ENCODE measurements around the gene CKLF. TPM values are rescaled to one million over a fixed set of nuclear protein-coding genes. Genes with fewer than 3 reads are reported as not detected.

CKLF gene
- total and polyA plus RNA-seq, 2 donors (not counting 1 experiment from before 2014, with no cell fraction given) = 30.4 to 53.6 TPM

GRCh38 chr16:66538910-66539309 lies 13.5 kb upstream of the CKLF start:
- H3K4me1 Mint-ChIP-seq = peaks cover 51% of the 10 kb centered on the region
- H2AFZ ChIP-seq (ENCODE audit: insufficient read depth, low read depth, low read length, poor library complexity, severe bottlenecking) = no peak overlapping the region
- H3K4me2 ChIP-seq (replicated peaks; ENCODE audit: low read depth, low read length, poor library complexity, severe bottlenecking) = no peak overlapping the region
- no peaks in the 10 kb centered on the region for H3K36me3 ChIP-seq (replicated peaks in 1 of 2; ENCODE audit: control extremely low read depth in 1 of 2, control insufficient read depth in 1 of 2, extremely low read depth in 1 of 2, insufficient read depth in 2 of 2, low read length in 1 of 2)
- WGBS (ENCODE audit: insufficient coverage) = 95% methylated on average over 2 of the region's 5 CpGs
- intact Hi-C loops (cut with micrococcal nuclease) = loop anchor here (1.0 kb wide), 2 partner anchors 10 to 14 kb away; no protein-coding TSS in a partner anchor
- H3K79me2 ChIP-seq (ENCODE audit: control insufficient read depth, insufficient read depth, low read length) = no peaks in the 10 kb centered on the region
- no peak for ATAC-seq (ENCODE audit: low read depth)
- H3K4me1 ChIP-seq (ENCODE audit: control insufficient read depth in 2 of 2, insufficient read depth in 2 of 2, low read length in 2 of 2) = peaks cover 29 to 34% of the 10 kb centered on the region in 2 donors
- no peaks in the 10 kb centered on the region for H3K9me3 ChIP-seq (ENCODE audit: control extremely low read depth in 1 of 3, control insufficient read depth in 2 of 3, insufficient read depth in 1 of 3, low read length in 2 of 3)
- H3K27me3 Mint-ChIP-seq = no peaks in the 10 kb centered on the region
- H3K4me3 ChIP-seq (ENCODE audit: control extremely low read depth in 1 of 5, extremely low read depth in 1 of 5, insufficient read depth in 1 of 5, low read depth in 2 of 5, low read length in 4 of 5) = no peak overlapping the region
- H3K9me3 Mint-ChIP-seq (ENCODE audit: insufficient read depth) = no peaks in the 10 kb centered on the region
- no peaks in the 10 kb centered on the region for H3K27me3 ChIP-seq (replicated peaks in 1 of 4; ENCODE audit: control extremely low read depth in 1 of 4, control insufficient read depth in 3 of 4, insufficient read depth in 4 of 4, low read length in 3 of 4)
- no peak overlapping the region for H3K9ac ChIP-seq (ENCODE audit: low read length)
- no peak for DNase-seq
- TF ChIP-seq CTCF (IDR thresholded peaks at IDR 0.05) (no peak), EZH2 (IDR thresholded peaks at IDR 0.05; ENCODE audit: borderline replicate concordance, insufficient read depth, low read depth, low read length, poor library complexity, severe bottlenecking) (no peak)
- CTCF ChIA-PET = interaction anchor here (0.9 to 1.4 kb wide), 4 partner anchors 9 to 54 kb away, joined by 3 to 6 read pairs (median 4); no protein-coding TSS in a partner anchor
- no peaks in the 10 kb centered on the region for H4K20me1 ChIP-seq (ENCODE audit: control insufficient read depth, insufficient read depth, low read length, poor library complexity, severe bottlenecking)
- no peak overlapping the region for H3K27ac ChIP-seq (ENCODE audit: low read length in 2 of 2)
- POLR2A ChIA-PET = interaction anchor here (1.5 kb wide), 1 partner anchor 10 kb away, joined by 3 read pairs; no protein-coding TSS in a partner anchor
- H3K4me3 Mint-ChIP-seq = peak overlapping the region; percentile 4
- H3K27ac Mint-ChIP-seq = no peak overlapping the region
